HG02885 (cell line): ENCODE results near the gene DOK4.

Source experiments
- ATAC-seq: cut with Tn5 transposase; IDR thresholded peaks from one replicate; pipeline ENCODE4 v1.9.1; 2021; ENCODE audit warnings: mild to moderate bottlenecking; ENCODE audit not compliant: unreplicated experiment, poor library complexity

DOK4 gene

GRCh38 chr16:57522960-57523359 lies 36.7 kb upstream of the DOK4 start:
- ATAC-seq: peak; percentile 46

- peak; percentile 81 for ATAC-seq
Measured at GRCh38 chr16:57519796-57520360, 33.6 kb upstream of the DOK4 start.

GRCh38 chr16:57518922-57519321 lies 32.6 kb upstream of the DOK4 start:
- ATAC-seq: no peak

- no peak for ATAC-seq
Measured at GRCh38 chr16:57518520-57518919, 32.2 kb upstream of the DOK4 start.

GRCh38 chr16:57517397-57518367 lies 31.4 kb upstream of the DOK4 start:
- no peak for ATAC-seq

GRCh38 chr16:57516773-57517172 lies 30.5 kb upstream of the DOK4 start:
- no peak for ATAC-seq

GRCh38 chr16:57516176-57516725 lies 30.0 kb upstream of the DOK4 start:
- no peak for ATAC-seq

GRCh38 chr16:57514791-57515600 lies 28.7 kb upstream of the DOK4 start:
- ATAC-seq: no peak

GRCh38 chr16:57514371-57514770 lies 28.1 kb upstream of the DOK4 start:
- ATAC-seq: no peak

GRCh38 chr16:57513371-57514102 lies 27.2 kb upstream of the DOK4 start:
- ATAC-seq: no peak

- no peak for ATAC-seq
Measured at GRCh38 chr16:57512296-57513001, 26.2 kb upstream of the DOK4 start.

- ATAC-seq: no peak
Measured at GRCh38 chr16:57510016-57510871, 24.0 kb upstream of the DOK4 start.

- ATAC-seq: no peak
Measured at GRCh38 chr16:57509231-57509923, 23.1 kb upstream of the DOK4 start.

GRCh38 chr16:57508035-57508425 lies 21.7 kb upstream of the DOK4 start:
- no peak for ATAC-seq

- ATAC-seq: no peak
Measured at GRCh38 chr16:57507136-57508034, 21.1 kb upstream of the DOK4 start.

GRCh38 chr16:57505169-57505568 lies 18.9 kb upstream of the DOK4 start:
- no peak for ATAC-seq

GRCh38 chr16:57504491-57504890 lies 18.2 kb upstream of the DOK4 start:
- no peak for ATAC-seq
